ENCODE measurements around the gene AGTRAP.

- TF ChIP-seq, protein P1, sequence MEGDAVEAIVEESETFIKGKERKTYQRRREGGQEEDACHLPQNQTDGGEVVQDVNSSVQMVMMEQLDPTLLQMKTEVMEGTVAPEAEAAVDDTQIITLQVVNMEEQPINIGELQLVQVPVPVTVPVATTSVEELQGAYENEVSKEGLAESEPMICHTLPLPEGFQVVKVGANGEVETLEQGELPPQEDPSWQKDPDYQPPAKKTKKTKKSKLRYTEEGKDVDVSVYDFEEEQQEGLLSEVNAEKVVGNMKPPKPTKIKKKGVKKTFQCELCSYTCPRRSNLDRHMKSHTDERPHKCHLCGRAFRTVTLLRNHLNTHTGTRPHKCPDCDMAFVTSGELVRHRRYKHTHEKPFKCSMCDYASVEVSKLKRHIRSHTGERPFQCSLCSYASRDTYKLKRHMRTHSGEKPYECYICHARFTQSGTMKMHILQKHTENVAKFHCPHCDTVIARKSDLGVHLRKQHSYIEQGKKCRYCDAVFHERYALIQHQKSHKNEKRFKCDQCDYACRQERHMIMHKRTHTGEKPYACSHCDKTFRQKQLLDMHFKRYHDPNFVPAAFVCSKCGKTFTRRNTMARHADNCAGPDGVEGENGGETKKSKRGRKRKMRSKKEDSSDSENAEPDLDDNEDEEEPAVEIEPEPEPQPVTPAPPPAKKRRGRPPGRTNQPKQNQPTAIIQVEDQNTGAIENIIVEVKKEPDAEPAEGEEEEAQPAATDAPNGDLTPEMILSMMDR (IDR thresholded peaks at IDR 0.05; ENCODE audit: low read depth, low read length) = no peak
- no peak for TF ChIP-seq EZH2phosphoT487 (IDR thresholded peaks at IDR 0.05; ENCODE audit: low read depth)
Observed at GRCh38 chr1:11711490-11711889, 24.4 kb upstream of the AGTRAP start.

Data from OCI-LY3 (cell line).